Activated CD4-positive, alpha-beta T cell treated with anti-CD3 and anti-CD28 coated beads, Interleukin-2, Interleukin-4, amounts not matched to agents 100 ng/mL and 50 ng/mL, durations not matched to agents 16 hours and 8 hours (primary cell): Measurements from ENCODE around the gene PRKCE.

ENCODE experiments used
- DNase-seq: peaks from one replicate; pipeline ENCODE4 v3.0.0-alpha.2; 2020; ENCODE audit warnings: low spot score

PRKCE gene

DNA sequence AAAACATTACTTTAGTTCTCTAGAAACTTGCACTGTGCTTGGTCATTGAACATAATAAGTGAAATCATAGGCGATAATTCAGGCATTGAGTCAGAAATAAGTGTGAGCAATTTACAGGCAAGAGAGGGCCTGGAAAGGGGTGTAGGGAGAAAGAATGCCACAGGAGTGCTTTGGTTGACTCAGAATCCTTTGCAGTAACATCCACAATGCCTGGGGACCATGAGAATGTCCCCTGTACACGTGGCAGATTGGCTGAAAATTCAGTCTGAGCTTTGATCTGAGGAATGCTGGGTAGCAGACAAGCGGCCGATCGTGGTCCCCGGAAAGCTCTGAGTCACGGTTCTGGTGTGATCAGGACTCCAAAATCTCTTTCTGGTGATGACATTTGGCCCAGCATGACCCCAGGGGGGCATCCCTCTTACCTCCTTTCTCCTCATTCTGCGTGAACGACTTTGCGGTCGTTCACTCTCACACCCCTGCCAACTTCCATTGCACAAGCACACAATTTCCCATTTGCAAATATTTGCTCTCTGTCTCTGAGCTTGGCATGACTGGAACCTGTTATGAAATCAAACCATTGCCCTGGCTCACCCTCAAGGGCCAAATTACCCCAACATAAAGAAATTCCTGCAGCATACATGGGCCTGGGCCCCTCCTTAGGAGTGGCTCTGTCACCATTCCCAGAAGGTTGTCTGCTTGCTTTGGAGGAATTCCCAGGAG, 340.7 kb downstream of the PRKCE start:
- no peak for DNase-seq

DNA sequence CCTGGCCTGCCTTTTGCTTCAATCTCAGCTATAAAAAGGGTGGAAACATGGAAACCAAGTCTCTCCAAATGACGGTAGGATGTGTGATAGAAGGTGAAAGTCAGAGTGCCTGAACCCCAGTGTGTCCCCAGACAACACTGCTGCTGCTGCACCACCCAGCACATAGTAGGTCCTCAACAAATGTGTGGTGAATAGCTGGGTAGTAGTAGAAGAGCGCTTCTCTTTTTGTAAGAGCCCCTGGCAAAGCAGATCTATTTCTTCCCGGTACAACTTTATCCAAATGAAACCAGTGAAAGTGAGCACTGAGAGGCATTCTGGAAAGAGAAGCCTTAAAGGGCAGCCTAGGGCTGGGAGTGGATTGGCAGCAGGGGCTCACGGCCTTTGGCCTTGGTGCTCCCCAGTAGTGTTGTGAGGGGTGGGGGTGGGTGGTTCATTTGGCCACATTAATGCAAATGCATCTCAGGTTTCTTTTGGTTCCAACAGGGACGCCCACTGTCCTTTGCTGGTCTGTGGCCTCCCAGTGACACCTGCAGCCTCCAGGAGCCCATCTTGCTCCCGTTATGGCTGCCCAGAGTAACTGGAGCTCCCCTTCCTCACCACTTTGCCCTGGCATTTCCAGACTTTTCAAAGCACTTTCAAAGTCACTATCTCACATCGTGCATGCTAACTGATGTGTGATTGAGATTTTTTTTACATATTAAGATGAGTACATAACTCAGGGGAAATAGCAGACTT, 341.4 kb downstream of the PRKCE start:
- DNase-seq: no peak

GRCh38 chr2:45993476-45993991, 342.1 kb downstream of the PRKCE start:
- peak; percentile 82 for DNase-seq

- no peak for DNase-seq
Measured at GRCh38 chr2:45994060-45994459, 342.6 kb downstream of the PRKCE start.

GRCh38 chr2:46000660-46001059, 349.2 kb downstream of the PRKCE start:
- DNase-seq: no peak

DNA sequence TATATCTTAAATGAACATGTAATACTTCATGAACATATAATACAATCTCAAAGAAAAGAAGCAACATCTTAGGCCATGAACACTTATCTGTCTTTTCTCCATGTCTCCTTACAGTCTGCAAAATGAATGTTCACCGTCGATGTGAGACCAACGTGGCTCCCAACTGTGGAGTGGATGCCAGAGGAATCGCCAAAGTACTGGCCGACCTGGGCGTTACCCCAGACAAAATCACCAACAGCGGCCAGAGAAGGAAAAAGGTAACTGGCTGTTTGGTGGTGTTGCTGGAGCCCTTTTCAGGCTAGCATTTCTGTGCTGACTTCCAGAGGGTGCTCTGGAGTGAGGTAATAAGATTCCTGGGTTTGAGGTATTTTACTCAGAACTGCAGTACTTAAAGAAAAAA, 349.8 kb downstream of the PRKCE start:
- DNase-seq: no peak

DNA sequence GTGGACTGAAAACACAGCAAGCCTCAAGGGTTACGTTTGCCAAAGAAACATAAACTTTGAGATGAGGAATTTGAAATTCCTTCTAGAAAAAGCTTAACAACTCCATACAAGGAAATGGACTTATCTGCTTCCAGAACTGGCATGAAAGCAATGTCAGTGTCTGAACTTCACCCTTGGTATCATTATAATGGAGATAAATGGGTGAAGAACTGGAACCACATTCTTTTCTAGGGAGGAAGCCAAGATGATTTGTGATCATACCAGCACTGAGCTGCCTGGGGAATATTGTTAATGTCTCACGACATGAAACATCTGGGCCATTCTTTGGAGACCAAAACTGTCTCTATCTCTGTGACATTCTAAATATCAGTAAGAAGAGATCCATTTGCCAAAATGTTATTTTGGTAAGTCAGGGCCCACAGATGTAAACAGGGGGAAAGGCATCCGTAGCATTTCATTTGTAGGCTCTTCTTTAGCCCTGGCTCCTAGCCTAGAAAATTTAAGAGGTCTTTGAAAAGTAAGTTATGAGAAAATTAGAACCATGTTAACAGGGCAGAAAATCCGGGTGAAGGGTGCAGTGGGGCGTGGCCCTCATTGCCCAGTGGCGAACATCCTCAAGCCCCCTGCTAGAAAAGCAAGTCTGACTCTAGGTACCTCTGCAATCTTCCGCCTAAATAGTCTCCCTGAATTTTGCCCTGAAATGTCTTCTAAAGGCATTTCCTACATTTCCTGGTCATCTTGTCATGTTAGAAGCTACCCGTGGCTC, 350.4 kb downstream of the PRKCE start:
- no peak for DNase-seq

- DNase-seq: no peak
Measured at GRCh38 chr2:46002507-46002883, 351.0 kb downstream of the PRKCE start.

- no peak for DNase-seq
Measured at GRCh38 chr2:46002947-46003346, 351.5 kb downstream of the PRKCE start.

DNA sequence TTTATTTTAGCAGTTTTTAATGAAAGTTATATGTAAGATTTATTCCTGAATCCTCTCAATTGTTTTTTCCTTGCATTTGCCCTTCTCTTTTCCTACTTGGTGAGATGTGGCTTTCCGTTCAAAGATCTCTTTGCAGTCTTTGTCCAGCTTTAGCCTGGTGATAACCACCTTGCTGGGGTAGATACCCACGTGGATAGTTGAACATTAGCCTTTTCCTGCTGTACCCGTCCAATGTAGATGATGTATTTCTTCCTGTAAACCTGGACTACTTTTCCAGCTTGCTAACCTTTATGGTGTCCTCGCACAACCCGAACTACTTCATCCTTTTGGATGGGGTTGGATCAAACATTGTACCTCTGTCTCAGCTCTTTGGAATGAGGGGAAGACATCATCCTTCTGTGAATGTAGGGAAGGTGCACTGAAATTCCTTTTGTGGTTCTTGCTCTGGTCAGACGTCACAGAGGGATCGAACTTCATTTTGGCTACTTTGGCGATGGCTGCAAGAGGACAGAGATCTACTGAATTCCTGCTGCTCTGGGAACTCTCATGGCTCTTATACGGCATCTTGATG, 352.5 kb downstream of the PRKCE start:
- no peak for DNase-seq

DNA sequence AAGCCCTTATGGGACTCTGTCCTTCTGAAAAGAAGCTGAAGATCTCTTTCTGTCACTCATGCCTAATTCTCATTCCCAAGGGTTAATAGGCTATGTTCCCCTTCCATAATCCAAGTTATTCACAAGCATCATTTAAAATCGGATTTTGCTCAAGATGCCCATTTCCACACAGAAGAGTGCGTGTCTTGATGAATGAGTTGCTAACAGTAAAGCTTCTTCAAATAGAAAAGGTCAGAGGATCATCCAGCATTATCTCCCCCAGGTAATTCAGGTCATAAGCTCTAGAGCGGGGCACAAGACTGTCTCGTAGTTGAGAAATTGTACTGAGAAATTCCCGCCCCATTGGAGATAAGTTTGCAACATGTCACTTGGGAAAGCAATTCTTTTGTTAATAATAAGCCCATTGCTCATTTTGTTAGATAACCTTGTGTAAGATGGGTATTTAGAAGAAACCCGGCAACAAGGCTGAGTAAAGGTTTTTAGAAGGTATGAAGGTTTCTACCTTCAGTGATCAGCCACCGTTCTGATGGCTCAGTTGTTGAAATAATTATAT, 355.1 kb downstream of the PRKCE start:
- no peak for DNase-seq

GRCh38 chr2:46007412-46007811, 355.9 kb downstream of the PRKCE start:
- no peak for DNase-seq

GRCh38 chr2:46008091-46008870, 356.8 kb downstream of the PRKCE start:
- DNase-seq: no peak

DNA sequence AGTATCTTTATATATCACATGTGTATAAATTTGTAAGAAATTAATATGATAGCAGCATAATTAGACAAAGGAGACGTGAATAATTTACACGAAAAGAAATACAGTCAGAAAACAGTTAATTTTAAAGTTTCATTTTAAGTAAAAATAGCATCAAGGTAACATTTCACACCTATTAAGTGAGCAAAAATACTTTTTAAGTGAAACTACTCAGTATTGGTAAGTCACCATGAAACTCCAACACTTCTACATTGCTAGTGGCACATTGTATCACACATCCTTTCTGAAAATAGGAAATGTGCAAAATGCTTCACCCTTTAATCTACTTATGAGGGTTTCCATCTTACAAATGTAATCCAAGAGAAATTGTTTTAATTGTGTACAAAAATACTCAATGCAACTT, 357.8 kb downstream of the PRKCE start:
- no peak for DNase-seq

DNA sequence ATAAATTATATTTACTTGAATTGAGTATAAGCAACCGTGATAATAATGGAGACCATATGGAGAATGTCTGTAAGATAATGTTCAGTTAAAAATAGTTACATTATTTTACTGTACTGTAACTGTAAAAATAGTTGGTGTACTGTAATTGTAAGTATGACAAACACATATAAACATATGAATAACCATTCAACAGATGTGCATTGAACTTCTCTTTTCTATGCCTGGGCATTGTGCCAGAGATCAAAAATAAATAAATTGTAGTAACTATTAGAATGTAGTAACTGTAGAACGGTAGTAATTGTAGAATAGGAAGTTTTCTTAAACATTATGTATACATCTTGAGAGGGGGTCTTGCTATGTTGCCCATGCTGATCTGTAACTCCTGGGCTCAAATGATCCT, 358.3 kb downstream of the PRKCE start:
- no peak for DNase-seq

DNA sequence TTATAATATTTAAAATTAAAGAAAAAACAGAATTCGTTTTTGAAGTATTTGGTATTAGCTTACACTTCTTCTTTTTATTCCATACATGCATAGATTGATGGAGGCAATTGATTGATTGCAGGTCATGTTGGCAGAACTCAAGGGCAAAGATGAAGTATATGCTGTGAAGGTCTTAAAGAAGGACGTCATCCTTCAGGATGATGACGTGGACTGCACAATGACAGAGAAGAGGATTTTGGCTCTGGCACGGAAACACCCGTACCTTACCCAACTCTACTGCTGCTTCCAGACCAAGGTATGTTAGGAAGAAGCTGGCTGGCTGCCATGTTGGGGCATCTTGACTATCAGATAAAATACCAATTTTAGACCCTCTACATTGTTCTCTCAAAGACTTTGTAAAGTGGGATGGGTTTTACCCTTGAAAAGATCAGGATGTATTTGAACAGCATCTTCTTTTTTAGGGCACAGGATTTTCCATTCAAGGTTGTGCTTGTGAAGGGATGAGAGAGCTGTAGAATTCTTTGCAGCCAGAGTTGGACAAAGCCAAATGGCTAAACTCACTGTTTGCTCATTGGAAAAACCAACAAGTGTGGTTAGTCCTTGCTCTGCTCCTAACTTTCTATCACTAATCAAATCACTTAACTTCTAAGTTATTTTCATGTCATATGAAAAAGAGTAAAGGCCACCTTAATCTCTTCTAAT, 358.9 kb downstream of the PRKCE start:
- no peak for DNase-seq

DNA sequence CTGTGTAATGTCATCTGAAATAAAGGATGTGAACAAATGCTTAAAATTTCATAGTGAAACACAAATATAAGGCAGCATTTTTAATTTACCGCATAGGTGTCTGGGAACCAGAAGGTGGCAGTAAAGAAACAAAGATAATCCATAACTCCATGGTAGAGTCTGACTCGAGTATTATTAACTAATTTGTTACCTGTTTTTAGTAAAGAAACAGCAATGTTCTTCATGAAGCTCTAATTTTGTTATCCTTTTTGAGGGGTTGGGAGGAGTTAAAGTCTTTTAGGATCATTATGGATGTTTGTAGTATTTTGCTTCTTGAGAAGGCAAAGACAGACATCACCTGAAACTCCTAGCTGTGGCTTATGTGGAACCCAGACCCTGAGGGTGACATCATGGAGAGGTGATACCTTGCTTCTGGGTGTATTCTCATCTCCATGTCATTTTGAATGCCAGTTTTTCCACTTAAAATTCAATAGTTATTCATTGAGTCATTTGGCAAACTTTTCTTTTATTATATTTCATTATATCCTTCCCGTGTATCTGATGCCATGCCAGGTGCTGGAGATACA, 359.5 kb downstream of the PRKCE start:
- DNase-seq: peak; percentile 60

- DNase-seq: no peak
Measured at GRCh38 chr2:46012618-46013240, 361.3 kb downstream of the PRKCE start.

DNA sequence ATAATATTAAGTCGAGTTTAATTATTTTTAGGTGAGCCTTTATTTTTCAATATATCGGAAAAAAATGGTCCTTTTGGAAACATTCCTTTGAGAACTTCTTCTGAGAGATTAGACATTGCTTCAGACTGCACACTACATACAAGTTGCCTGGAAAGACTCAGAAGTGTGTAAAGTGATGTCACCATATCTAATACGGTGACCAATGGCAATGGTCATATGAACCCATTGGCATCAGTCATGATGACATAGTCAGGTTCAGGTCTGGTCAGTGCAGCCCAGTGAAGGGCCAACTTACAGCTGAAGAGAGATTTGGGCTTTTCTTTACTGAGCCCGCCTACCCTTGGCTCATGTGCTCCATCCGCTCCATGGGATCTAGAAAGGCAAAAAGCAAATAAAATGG, 362.3 kb downstream of the PRKCE start:
- no peak for DNase-seq
